HUES48 (cell line): ENCODE data around the gene VSIG10.

ENCODE experiments used
- H3K27ac ChIP-seq: one replicate; pipeline ENCODE4 v1.7.0; 2013; ENCODE audit warnings: low read depth, low read length, inconsistent platforms
- H3K27me3 ChIP-seq: 2 replicates; pipeline ENCODE4 v1.6.1; 2013; ENCODE audit warnings: mild to moderate bottlenecking, low read length; ENCODE audit not compliant: control insufficient read depth, insufficient read depth
- H3K36me3 ChIP-seq: 2 replicates; pipeline ENCODE4 v1.6.1; 2013; ENCODE audit warnings: low read length; ENCODE audit not compliant: control insufficient read depth, insufficient read depth
- H3K4me1 ChIP-seq: 2 replicates; pipeline ENCODE4 v1.6.1; 2013; ENCODE audit warnings: mild to moderate bottlenecking, low read length; ENCODE audit not compliant: control insufficient read depth, insufficient read depth
- H3K4me3 ChIP-seq: 2 replicates; pipeline ENCODE4 v1.5.1; 2013; ENCODE audit warnings: mild to moderate bottlenecking, low read depth, low read length
- H3K9ac ChIP-seq: 2 replicates; pipeline ENCODE4 v1.6.1; 2013; ENCODE audit warnings: mild to moderate bottlenecking, low read depth, low read length, moderate library complexity
- H3K9me3 ChIP-seq: 2 replicates; pipeline ENCODE4 v1.6.1; 2013; ENCODE audit warnings: low read length; ENCODE audit not compliant: control insufficient read depth, insufficient read depth

The VSIG10 gene, protein sequence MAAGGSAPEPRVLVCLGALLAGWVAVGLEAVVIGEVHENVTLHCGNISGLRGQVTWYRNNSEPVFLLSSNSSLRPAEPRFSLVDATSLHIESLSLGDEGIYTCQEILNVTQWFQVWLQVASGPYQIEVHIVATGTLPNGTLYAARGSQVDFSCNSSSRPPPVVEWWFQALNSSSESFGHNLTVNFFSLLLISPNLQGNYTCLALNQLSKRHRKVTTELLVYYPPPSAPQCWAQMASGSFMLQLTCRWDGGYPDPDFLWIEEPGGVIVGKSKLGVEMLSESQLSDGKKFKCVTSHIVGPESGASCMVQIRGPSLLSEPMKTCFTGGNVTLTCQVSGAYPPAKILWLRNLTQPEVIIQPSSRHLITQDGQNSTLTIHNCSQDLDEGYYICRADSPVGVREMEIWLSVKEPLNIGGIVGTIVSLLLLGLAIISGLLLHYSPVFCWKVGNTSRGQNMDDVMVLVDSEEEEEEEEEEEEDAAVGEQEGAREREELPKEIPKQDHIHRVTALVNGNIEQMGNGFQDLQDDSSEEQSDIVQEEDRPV

DNA sequence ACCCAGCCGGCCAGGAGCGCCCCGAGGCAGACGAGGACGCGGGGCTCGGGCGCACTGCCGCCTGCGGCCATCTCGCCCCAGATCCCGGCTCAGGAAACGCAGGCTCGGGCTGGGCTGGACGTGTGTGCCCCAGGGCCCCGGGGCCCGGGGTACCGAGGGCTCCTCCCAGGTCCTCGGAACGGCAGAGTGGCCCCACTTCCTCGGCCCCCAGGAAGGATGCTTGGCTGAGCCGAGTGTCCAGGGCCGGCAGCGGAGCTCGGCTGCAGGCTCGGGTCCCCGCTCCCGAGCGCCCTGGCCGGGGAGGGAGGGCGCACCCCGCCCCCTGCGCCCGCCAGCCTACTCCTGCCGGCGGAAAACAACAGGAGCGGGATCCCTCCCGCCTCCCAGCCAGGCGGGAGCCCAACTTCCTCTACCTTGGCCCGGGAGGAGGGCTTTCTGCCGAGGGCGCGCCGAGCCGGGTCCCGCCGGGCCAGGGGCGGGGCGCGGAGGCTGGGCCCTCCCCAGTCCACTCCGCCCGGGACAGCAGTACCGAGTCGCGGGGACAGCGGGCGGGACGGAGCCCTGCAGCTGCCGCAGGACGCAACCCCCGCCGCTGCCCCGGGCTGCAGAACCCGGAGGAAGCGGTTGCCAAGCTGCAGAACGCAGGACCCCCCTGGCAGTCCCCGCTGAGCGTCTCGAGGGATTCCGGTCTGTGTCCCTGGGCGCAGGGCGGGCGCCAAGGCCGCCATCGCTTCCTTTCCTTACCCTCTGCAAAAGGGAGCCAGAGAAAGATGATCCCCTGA lies at the start of gene VSIG10:
TSS of gene VSIG10 (minus strand) at position 411 of the 782 bp plus-strand sequence. CDS start at position 71, 340 bp downstream.
- Histone ChIP-seq H3K9ac (peak within 1 kb of the TSS; percentile 90), H3K27ac (peak within 1 kb of the TSS; percentile 87), H3K36me3 (peaks cover 23% of the 10 kb centered on the region), H3K9me3 (no peaks in the 10 kb centered on the region), H3K27me3 (no peaks in the 10 kb centered on the region), H3K4me1 (peaks cover 5% of the 10 kb centered on the region; the same call in 1 of the 2 replicates), H3K4me3 (peak within 1 kb of the TSS; percentile 98)

DNA sequence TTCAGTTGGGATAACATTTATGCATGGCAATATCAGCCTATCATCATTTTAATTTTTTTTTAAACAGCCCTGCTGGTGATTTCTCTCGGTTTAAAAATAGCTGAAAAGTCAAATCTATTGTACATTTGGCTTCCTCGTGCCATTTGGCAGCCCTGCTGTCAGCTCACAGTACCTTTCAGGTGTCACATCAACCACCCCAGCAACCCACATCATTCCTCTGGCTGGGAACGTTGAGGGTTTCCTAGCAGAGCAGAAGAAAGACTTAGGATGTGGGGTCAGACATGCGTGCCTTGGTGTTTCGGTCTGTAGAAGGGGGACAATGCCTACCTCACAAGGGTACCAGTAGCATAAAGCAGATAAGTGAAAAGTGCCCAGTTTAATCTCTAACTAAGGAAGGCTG lies 47.9 kb upstream of the VSIG10 start:
- H3K27ac ChIP-seq: no peak overlapping the region

DNA sequence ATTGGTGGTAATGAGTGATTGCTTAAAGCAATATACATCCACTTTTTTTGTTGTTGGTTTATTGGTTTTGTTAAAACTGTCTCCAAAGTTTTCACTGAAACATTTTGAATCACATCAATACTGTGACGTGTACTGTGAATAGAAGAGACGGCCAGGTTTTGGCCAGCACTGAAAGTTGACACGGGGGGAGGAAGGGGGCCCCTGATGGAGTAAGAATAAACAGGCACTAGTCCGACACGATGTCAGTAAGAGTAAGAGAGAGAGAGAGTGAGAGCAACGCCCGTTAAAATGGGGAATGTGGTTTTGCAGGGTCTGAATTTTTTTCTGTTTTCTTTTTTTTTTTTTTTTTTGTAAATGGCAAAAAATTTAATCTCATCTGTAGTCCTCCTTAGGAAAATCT lies 46.8 kb upstream of the VSIG10 start:
- Histone ChIP-seq H3K9me3 (no peaks in the 10 kb centered on the region), H3K27me3 (no peaks in the 10 kb centered on the region), H3K4me3 (no peak overlapping the region), H3K9ac (no peak overlapping the region), H3K4me1 (no peaks in the 10 kb centered on the region), H3K27ac (no peak overlapping the region), H3K36me3 (peaks cover 34% of the 10 kb centered on the region)

More for the DNA sequence above, 47.9 kb upstream of the VSIG10 start:
- H3K9me3 ChIP-seq: no peaks in the 10 kb centered on the region
- H3K36me3 ChIP-seq: peaks cover 23% of the 10 kb centered on the region
- H3K4me1 ChIP-seq: no peaks in the 10 kb centered on the region
- no peak overlapping the region for H3K9ac ChIP-seq
- no peaks in the 10 kb centered on the region for H3K27me3 ChIP-seq
- no peak overlapping the region for H3K4me3 ChIP-seq

DNA sequence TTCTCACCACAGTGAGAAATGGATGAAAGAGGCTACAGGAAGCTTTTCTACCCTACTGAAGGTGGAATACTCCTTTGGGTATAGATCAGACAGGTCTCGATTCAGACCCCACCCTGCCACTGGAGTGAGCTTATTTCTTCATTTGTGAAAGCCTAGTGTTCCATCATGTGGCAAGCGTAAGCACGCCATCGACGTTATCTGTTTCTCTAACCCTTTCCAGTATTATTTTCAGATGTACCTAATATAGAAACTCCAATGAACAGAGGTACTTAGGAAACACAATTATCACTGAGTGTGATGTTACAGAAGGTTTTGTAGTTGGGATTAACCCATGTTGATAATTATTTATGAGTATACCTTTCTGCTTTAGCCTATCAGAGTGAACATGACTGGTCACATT lies 44.5 kb upstream of the VSIG10 start:
- Histone ChIP-seq H3K9ac (no peak overlapping the region), H3K27me3 (no peaks in the 10 kb centered on the region), H3K4me3 (no peak overlapping the region), H3K27ac (no peak overlapping the region), H3K9me3 (no peaks in the 10 kb centered on the region), H3K4me1 (no peaks in the 10 kb centered on the region), H3K36me3 (peaks cover 57% of the 10 kb centered on the region)

DNA sequence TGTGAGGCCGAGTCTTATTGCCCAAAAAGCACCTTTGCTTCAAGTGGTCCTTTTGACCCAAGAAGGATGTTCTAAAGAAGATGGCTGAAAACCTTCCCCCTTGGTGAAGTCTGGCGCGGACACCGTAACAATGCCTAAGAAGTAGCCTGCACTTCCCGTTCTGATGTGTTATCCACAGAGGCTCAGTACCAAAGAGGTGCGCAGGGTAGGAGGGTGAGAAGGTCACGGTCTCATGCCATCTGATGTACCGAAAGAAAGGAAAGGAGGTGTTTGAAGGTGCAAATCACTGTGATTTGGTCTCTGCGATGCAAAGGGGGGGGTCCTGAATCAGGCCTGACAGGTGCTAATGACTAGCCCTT lies 42.0 kb upstream of the VSIG10 start:
- Histone ChIP-seq H3K36me3 (peaks cover 77% of the 10 kb centered on the region), H3K4me3 (no peak overlapping the region), H3K27ac (no peak overlapping the region), H3K4me1 (no peaks in the 10 kb centered on the region), H3K27me3 (no peaks in the 10 kb centered on the region), H3K9ac (no peak overlapping the region), H3K9me3 (no peaks in the 10 kb centered on the region)

DNA sequence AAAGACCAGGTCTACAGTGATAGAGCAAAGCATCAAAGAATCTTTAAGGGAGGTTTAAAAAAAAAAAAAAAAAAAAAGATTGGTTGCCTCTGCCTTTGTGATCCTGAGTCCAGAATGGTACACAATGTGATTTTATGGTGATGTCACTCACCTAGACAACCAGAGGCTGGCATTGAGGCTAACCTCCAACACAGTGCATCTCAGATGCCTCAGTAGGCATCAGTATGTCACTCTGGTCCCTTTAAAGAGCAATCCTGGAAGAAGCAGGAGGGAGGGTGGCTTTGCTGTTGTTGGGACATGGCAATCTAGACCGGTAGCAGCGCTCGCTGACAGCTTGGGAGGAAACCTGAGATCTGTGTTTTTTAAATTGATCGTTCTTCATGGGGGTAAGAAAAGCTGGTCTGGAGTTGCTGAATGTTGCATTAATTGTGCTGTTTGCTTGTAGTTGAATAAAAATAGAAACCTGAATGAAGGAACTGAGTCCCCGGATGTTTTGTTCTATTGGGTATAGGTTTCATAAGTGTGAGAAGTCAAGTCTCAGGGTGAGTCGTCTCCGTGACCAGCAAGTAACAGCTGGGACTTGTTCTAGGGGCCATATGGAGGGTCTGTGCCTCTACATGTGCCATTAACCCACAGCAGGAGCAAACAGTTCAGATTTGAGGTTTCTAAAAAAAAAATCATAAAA lies 41.4 kb upstream of the VSIG10 start:
- Histone ChIP-seq H3K9ac (no peak overlapping the region), H3K27me3 (no peaks in the 10 kb centered on the region), H3K27ac (no peak overlapping the region), H3K4me1 (no peaks in the 10 kb centered on the region), H3K4me3 (no peak overlapping the region), H3K36me3 (peaks cover 82% of the 10 kb centered on the region), H3K9me3 (no peaks in the 10 kb centered on the region)

DNA sequence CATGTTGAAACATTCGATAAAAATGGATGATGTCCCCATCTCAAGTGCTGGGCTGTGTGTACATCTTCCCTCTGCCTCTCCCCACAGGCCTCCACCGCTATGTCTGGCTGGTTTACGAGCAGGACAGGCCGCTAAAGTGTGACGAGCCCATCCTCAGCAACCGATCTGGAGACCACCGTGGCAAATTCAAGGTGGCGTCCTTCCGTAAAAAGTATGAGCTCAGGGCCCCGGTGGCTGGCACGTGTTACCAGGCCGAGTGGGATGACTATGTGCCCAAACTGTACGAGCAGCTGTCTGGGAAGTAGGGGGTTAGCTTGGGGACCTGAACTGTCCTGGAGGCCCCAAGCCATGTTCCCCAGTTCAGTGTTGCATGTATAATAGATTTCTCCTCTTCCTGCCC lies 40.7 kb upstream of the VSIG10 start:
- Histone ChIP-seq H3K36me3 (peaks cover 83% of the 10 kb centered on the region), H3K27ac (no peak overlapping the region), H3K4me3 (no peak overlapping the region), H3K27me3 (no peaks in the 10 kb centered on the region), H3K9me3 (no peaks in the 10 kb centered on the region), H3K9ac (no peak overlapping the region), H3K4me1 (no peaks in the 10 kb centered on the region)

DNA sequence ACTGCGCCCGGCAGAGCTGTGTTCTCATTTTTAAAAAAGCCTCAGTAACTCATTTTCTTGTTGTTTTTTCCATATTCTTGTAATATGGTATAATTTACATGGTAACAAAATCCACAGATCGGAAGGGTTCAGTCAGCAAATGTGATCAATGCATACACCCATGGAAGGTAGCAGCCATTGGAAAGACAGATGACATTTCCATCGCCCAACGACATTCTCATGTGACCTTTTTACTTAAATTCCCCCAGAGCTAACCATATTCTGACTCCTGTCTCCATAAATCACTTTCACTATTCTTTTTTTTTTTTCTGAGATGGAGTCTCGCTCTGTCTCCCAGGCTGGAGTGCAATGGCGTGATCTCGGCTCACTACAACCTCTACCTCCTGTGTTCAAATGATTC lies 37.0 kb upstream of the VSIG10 start:
- Histone ChIP-seq H3K36me3 (peaks cover 81% of the 10 kb centered on the region), H3K4me3 (no peak overlapping the region), H3K4me1 (no peaks in the 10 kb centered on the region; the same call in 1 of the 2 replicates), H3K27ac (no peak overlapping the region), H3K9me3 (no peaks in the 10 kb centered on the region), H3K9ac (no peak overlapping the region), H3K27me3 (no peaks in the 10 kb centered on the region)

DNA sequence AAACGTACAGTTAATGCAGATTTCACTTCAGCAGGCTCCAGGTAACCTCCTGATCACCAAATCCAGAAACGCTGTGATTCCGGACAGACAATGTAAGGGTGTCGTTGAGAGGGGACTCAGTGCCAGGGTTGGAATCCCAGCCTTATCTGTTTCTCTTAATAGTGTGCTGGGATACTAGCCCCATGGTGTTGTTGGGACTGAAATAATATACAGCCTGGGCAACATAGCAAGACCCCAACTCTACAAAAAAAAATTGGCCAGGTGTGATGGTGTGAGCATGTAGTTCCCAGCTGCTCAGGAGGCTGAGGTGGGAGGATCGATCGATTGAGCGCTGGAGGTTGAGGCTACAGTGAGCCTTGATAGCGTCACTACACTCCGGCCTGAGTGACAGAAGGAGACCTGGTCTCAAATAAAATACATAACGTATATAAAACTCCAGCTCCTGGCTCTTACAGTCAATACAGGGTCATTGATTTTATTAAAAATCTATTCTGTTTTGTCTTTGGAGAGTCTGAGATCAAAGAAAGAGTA lies 33.4 kb upstream of the VSIG10 start:
- Histone ChIP-seq H3K27ac (peak overlapping the region; percentile 64), H3K4me1 (no peaks in the 10 kb centered on the region; the same call in 1 of the 2 replicates), H3K36me3 (peaks cover 48% of the 10 kb centered on the region), H3K4me3 (peak overlapping the region; percentile 87), H3K9me3 (no peaks in the 10 kb centered on the region), H3K9ac (peak overlapping the region; percentile 86), H3K27me3 (no peaks in the 10 kb centered on the region)

DNA sequence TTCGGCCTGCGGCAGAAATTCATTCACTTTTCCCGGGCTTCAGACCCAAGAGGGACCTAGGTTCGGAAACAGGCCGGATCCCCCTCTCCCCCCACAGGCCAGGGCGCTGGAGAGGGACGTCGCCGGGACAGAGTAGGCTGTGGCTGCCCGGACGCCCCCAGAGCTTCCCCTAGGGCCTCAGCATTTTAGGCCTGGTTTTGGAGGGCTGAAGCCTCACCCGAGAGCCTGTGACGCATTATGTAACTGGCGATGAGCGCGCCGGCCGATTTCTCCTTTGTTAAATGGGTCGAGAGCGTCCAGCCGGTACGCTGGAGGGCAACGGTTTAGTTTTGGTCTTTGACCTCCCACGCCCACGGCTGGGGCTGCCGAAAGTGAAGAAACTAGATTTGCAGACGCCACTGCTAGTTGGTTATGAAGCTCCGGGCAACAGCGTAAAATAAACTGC lies 32.8 kb upstream of the VSIG10 start:
- H3K9me3 ChIP-seq: no peaks in the 10 kb centered on the region
- peak overlapping the region; percentile 86 for H3K9ac ChIP-seq
- H3K36me3 ChIP-seq: peaks cover 44% of the 10 kb centered on the region
- H3K27me3 ChIP-seq: no peaks in the 10 kb centered on the region
- H3K4me1 ChIP-seq: no peaks in the 10 kb centered on the region; the same call in 1 of the 2 replicates
- peak overlapping the region; percentile 64 for H3K27ac ChIP-seq
- H3K4me3 ChIP-seq: peak overlapping the region; percentile 87
